ENCODE measurements around the gene PRR18. TPM values are rescaled to one million over a fixed set of nuclear protein-coding genes. Genes with fewer than 3 reads are reported as not detected.

The PRR18 gene, protein sequence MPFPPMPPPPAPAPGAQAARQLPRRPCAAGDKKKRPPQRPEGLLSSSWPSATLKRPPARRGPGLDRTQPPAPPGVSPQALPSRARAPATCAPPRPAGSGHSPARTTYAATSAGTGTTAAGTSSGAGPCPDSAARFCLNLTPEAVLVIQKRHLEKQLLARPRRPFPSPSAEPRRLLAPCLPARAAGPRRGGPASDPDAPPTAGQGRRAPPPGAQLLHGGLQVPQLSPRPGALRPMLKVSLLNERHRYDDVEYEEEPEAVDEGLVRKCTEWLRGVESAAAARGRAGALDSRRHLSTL
- total RNA-seq, result not detected in 2 replicates

DNA sequence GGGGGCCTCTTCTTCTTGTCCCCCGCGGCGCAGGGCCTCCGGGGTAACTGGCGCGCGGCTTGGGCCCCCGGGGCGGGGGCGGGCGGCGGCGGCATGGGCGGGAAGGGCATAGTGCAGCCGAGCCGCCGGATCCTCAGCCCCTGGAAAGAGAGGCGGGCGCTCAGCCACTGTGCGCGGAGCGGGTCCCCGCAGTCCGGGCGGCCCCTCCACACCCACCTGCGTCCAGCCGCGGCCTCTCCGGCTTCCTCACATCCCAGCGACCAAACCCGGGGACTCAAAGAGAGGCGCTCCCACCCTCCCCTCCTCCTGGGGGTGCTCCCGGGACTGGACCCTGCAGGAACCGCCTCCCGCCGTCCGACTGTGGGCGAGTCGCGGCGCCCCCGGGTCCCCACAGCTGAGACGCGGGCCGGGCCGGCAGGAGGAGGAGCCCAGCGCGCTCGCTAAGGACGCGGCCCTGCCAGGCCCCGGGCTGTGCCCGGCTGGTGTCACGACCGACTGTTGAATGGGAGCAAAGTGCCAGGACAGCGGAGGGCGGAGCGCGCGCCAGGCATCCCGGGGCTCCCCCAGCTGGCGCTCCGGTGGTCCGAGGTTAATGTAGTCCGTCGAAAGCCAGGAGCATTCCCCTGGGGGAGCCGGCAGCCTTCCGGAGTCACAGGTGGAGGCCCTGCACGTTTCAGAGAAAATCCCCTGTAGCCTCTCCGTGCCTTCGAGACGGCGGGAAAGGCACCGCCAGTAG is at the start of gene PRR18:
Gene PRR18, minus strand, starts transcription at position 360 of the 736 bp plus-strand sequence. Its CDS starts 250 bp downstream, at position 110.

DNA sequence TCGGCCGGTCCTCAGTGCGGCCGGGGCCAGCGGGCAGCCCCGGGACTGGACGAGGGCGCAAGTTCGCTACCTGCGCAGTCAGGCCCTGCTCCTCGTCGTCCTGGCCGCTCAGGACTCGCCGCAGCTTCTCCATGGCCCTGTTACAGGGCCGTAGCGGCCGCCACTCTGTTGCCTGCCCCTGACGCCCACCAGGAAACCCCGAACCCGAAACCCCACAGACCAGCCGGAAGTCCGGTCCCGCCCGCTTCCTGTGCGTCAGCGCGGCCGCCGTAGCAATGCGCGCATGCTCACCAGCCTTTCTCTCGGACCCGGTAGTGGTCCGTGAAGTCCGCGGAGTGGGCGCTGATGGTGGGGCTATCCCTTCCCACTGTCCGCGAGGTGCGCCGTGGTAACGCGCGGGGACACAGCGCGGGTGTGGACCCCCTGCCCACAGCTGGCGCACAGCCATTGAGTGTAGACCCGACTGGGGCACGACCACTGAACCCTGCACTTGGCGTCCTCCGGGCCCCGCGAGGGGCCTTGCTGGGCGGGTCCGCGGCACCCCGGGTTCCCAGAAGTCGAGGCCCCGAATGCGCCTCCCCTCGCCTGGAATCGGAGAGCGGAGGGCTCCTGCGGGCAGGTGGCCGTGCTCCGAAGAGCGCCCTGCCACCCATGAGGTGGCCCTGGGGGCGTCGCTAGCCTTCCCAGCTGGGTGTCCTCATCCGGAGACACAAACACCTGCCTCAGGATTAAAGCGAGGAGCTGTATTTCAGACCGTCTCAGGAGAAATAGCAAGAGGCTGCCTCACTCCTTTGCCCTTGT is 34.4 kb upstream of the PRR18 start, which contains the start of gene SFT2D1:
Gene SFT2D1, minus strand, starts transcription at position 197 of the 801 bp plus-strand sequence. Its CDS starts 64 bp downstream, at position 133.

Other genes with a start within 250 kb of the PRR18 start
- gene TBXT, start 140.5 kb downstream of the PRR18 start, total RNA-seq, result not detected in 2 replicates
- gene SFT2D1, start 34.2 kb upstream of the PRR18 start, total RNA-seq, result 38.0 and 44.1 TPM in 2 replicates
- gene MPC1, start 74.5 kb upstream of the PRR18 start, total RNA-seq, result 17.7 and 22.7 TPM in 2 replicates